ENCODE data around the gene PLEKHA6. TPM values are rescaled to one million over a fixed set of nuclear protein-coding genes. Genes with fewer than 3 reads are reported as not detected.

The PLEKHA6 gene
- total and polyA plus RNA-seq, 2 of the 4 experiments (the other 2 are of a cell fraction): 8.2 to 19.9 TPM

- in situ Hi-C loops (cut with MboI; ENCODE audit: low sequenced_read_pairs): loop anchor here (10.0 kb wide), 1 partner anchor 504 kb away; the partner anchor contains the start of gene SNRPE
- POLR2A ChIA-PET (ENCODE audit: unreplicated experiment): no interaction called here
- no peaks in the 10 kb centered on the region for H3K4me1 ChIP-seq (ENCODE audit: control insufficient read depth, insufficient read depth, low read length)
Measured at GRCh38 chr1:204368996-204369726, 9.4 kb upstream of the PLEKHA6 start.

More at GRCh38 chr1:204368996-204369726, 9.4 kb upstream of the PLEKHA6 start:
- BruUV-seq (replicated peaks): no TSS peak
- Histone ChIP-seq H3K27me3 (ENCODE audit: control insufficient read depth, insufficient read depth, low read length) (peaks cover 51% of the 10 kb centered on the region), H4K5ac (ENCODE audit: low read depth, low read length) (no peak overlapping the region), H4K8ac (ENCODE audit: low read depth in 2 of 2, low read length in 2 of 2) (no peak overlapping the region), H2AK9ac (replicated peaks; ENCODE audit: low read depth, low read length, poor library complexity) (no peak overlapping the region), H3K9me3 (ENCODE audit: control insufficient read depth, insufficient read depth, low read length) (no peaks in the 10 kb centered on the region), H4K20me1 (ENCODE audit: insufficient read depth, low read length) (no peaks in the 10 kb centered on the region), H3K14ac (replicated peaks; ENCODE audit: low read depth, low read length) (no peak overlapping the region), H3K4me3 (ENCODE audit: insufficient read depth, low read depth, low read length) (no peak overlapping the region), H3K36me3 (ENCODE audit: control insufficient read depth, insufficient read depth, low read length) (no peaks in the 10 kb centered on the region), H4K91ac (ENCODE audit: insufficient read depth, low read depth, low read length) (no peak overlapping the region), H2BK120ac (ENCODE audit: low read depth, low read length) (no peak overlapping the region), H2BK20ac (ENCODE audit: low read depth, low read length) (no peak overlapping the region), H3K4me2 (ENCODE audit: low read depth, low read length) (no peak overlapping the region), H3K9ac (ENCODE audit: low read depth, low read length) (no peak overlapping the region), H3K23ac (ENCODE audit: low read depth, low read length) (no peak overlapping the region), H3K27ac (ENCODE audit: insufficient read depth, low read length) (no peak overlapping the region), H3K4ac (ENCODE audit: low read depth, low read length) (no peak overlapping the region), H3K9me1 (ENCODE audit: insufficient read depth, low read length) (no peaks in the 10 kb centered on the region), H3K79me1 (ENCODE audit: low read depth in 1 of 2, low read length in 2 of 2) (no peaks in the 10 kb centered on the region), H2AK5ac (ENCODE audit: low read depth, low read length) (no peak overlapping the region), H2BK15ac (ENCODE audit: low read depth, low read length) (no peak overlapping the region), H3K18ac (ENCODE audit: low read depth, low read length) (no peak overlapping the region), H2BK5ac (ENCODE audit: low read depth, low read length, poor library complexity, severe bottlenecking) (no peak overlapping the region), H2AFZ (replicated peaks; ENCODE audit: low read length, poor library complexity) (no peak overlapping the region), H3K56ac (ENCODE audit: extremely low read depth, insufficient read depth, low read length) (no peak overlapping the region)
- 82% methylated on average over 6 of the region's 13 CpGs; no CpG with 5 or more reads in 1 of the 2 experiments for WGBS, 2 experiments (ENCODE audit: extremely low coverage in 2 of 2, insufficient read length in 1 of 2)
- TF ChIP-seq BHLHE40 (IDR thresholded peaks at IDR 0.05; ENCODE audit: low read depth, low read length) (no peak), FOS (IDR thresholded peaks at IDR 0.05; ENCODE audit: low read depth, low read length) (no peak)
- CTCF ChIA-PET: no interaction called here
- ATAC-seq (ENCODE audit: low read depth) (no peak), DNase-seq (no peak)
- intact Hi-C loops (cut with micrococcal nuclease): no loop called here
- dilution Hi-C loops (cut with HindIII; ENCODE audit: low sequenced_read_pairs, unreplicated experiment): no loop called here

Measured in IMR-90 (cell line).